NCI-H1105 treated with DMSO at 0.1 percent for 48 hours (cell line): ENCODE results near the gene TEDDM1.

Experiments used
- DNase-seq: peaks from one replicate; lab custom pipeline; 2025; lab: John Stamatoyannopoulos, UW

TEDDM1 gene

DNA sequence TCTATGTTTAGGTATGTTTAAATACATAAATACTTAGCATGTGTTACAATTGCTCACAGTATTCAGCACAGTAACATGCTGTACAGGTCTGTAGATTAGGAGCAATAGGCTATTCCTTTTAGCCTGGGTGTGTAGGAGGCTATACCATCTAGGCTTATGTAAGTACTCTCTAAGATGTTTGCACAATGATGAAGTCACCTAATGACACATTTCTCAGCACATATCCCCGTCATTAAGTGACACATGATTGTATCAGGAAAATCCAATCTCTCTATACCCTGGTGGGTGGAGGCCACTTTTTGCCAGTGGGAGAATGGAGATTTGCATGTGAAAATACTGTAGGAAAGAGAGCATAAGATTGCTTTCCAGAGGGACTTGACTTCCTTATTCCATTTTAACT is 5.5 kb upstream of the TEDDM1 start:
- no peak for DNase-seq

GRCh38 chr1:182405578-182405977 is 5.1 kb upstream of the TEDDM1 start:
- DNase-seq, result no peak

- no peak for DNase-seq
Observed at GRCh38 chr1:182404781-182405180, 4.3 kb upstream of the TEDDM1 start.

GRCh38 chr1:182397653-182398393 is 2.6 kb downstream of the TEDDM1 start:
- DNase-seq, result no peak

DNA sequence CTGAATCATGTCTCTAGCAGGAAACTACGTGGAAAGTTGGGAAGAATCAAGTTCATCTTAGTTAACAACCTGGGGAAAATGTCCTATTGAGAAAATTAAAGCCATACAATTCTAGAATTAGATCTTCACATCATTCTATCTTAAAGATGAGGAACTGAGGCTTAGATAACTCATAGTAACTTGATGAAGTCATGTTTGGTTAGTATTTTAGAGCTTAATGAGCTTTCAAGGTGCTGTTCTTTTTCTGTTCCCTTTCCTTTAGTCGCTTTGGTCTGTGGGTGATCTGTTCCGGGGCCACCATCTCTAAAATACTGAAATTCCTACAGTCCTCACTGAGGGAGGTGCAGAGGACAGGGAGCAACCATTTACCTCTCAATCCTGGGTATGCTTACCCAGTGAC is 4.6 kb downstream of the TEDDM1 start:
- DNase-seq, result no peak

- DNase-seq, result no peak
Observed at GRCh38 chr1:182394055-182394775, 6.3 kb downstream of the TEDDM1 start.

DNA sequence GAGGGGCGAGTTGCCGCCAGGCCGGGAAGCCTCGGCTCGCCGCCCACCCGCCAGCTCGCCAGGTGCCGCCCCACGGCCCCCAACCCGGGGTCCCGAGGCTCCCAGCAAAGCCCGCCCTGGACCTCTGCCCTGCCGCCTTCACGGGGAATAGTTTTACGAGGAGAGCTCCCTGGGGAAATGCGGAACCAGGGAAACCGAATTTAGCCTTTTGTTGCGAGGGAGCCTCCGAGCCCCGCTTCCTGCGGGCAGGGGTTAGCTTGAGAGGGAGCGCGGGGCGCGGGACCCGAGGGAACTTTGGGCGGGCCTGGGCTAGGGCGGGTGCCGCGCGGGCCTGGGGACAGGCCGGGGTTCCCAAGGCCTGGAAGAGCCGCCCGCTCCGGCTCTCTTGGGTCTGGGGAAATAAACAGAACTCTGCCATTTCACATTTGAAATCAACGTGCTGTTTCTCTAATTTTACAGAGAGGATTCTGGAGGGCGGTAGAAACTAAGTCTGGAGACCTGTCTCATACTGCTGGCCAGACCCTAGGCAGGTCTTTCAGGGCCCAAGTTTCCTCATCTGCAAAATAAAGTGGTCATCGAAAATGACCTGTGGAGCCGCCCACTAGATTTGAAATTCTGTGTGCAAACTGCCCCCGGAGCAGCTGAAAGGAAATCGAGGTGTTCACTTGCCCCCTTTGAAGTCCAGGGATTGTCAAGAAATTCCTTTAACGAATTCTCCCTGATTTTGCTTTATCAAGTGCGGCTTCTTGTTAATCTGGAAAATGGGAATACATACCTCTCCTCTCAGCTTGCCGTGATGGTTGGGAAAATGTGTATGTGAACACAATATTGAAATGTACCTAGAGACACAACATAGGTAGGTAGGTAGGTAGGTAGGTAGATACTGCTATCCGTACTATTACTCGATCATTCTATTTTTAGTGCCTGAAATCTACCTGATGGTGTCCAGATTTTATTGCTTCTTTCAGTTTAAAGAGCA is 8.1 kb downstream of the TEDDM1 start:
- DNase-seq, result peak; percentile 77

GRCh38 chr1:182391362-182392049 is 9.0 kb downstream of the TEDDM1 start, which contains the start of gene GLUL:
TSS of gene GLUL (minus strand) at chr1:182391790. CDS start at chr1:182388737, 3,053 bp downstream.
- peak; percentile 95 for DNase-seq

- no peak for DNase-seq
Observed at GRCh38 chr1:182391028-182391361, 9.5 kb downstream of the TEDDM1 start.

DNA sequence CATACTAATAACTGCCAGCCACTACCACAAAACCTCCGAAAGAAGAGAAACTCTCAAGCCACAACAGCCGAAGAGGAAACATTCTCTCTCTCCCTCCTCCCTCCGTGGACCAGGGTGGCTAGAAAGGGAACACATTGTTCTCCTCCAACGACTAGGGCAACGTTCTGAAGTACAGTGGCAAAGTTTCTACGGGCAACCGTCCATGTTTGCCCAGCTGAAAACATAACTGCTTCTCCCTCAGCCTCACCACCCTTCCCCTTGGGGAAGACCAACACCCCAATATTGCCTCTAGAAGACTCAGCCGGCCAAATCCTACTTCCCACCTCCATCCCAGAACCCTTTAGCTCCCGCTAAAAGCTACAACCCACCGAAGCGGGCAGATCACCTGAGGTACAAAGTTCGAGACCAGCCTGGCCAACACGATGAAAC is 10.8 kb downstream of the TEDDM1 start:
- DNase-seq, result peak; percentile 7

- no peak for DNase-seq
Observed at GRCh38 chr1:182388392-182389134, 11.9 kb downstream of the TEDDM1 start.

DNA sequence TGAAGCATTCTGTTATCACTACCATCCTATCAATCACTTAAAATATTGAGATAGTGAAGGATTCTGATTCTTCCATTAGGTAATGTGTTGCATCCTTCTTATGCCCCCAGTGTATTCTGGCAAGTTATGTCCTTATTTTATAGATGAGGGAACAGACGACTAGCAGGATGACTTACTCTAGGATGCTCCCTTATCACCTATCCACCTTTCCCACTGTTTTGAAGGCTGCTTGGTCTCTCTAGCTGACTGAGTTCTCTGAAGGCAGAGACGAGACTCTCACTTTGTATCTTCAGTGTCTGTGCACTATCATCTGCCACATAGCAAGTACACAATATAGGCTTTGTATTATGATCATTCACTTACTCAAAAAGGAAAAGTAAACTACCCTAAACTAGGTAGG is 12.9 kb downstream of the TEDDM1 start:
- no peak for DNase-seq

GRCh38 chr1:182386980-182387379 is 13.5 kb downstream of the TEDDM1 start:
- DNase-seq, result no peak

DNA sequence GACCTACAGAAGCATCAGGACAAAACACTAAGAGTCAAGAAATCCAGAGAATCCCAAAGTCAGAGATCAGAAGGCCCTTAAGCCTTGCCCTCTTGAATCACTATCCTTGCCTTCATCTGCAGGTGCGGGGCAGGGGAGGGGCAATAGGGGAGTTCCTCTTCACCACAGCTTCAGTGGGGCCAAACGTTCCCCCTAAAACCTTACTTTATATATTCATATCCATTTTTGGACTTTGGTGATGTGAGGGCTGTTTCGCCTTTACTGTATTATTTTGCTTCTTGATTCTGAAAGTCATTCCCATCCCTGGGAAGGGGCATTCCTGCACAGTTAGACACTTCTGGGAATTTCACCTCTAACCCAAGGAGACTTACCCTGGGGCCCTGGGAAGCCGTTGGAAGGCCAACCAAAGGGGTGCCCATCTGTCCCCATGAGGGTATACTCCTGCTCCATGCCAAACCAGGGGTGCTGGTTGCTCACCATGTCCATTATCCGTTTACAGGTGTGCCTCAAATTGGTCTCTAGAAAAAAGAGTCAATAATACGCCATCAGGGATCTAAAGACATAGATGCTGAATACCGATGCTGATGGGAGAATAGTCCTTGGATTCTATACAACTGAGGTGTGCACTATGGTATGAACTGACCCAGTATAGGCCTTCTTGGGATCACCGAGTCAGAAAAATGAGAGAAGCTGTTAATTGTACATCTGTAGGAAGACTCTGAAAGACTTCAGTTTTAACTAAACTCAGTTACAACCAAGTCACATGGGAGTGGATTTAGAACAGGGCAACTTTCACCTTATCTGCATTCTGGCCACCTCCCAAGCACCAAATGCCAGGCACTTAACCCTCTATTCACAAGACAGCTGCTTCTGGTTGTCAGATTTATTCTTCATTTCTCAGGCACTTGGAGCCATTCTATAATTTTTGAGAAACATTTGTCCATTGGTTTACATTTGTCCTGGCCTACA is 14.3 kb downstream of the TEDDM1 start:
- no peak for DNase-seq

- no peak for DNase-seq
Observed at GRCh38 chr1:182384387-182384960, 16.0 kb downstream of the TEDDM1 start.

- no peak for DNase-seq
Observed at GRCh38 chr1:182383934-182384333, 16.5 kb downstream of the TEDDM1 start.

DNA sequence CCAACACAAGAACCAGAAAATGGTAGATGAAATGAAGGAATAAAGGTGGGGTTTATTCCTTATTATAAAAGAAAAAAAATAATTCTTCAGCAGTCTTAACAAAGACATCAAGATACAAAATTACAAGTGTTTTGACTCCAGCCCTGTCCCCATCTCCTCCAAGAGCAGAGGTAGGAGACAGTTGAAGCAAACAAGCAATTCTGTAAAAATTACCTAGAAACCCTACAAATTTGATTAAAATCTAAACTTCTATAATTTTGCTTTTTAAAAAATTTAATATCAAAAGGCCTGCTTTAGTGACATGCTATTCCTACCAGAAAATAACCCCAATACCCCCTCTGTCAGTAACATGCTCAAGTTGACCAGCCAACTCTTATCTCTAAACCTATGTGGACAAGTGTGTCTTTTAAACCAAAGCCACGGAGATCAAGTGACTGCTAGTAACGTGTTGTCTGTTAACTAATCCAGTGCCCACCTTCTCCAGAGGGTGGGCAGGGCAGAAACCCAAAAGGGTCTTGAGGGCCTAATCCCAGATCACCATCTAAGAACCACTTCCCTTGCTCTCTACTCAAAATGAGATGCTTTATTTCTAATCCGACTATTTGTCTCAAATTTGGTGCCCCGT is 17.3 kb downstream of the TEDDM1 start:
- DNase-seq, result no peak

DNA sequence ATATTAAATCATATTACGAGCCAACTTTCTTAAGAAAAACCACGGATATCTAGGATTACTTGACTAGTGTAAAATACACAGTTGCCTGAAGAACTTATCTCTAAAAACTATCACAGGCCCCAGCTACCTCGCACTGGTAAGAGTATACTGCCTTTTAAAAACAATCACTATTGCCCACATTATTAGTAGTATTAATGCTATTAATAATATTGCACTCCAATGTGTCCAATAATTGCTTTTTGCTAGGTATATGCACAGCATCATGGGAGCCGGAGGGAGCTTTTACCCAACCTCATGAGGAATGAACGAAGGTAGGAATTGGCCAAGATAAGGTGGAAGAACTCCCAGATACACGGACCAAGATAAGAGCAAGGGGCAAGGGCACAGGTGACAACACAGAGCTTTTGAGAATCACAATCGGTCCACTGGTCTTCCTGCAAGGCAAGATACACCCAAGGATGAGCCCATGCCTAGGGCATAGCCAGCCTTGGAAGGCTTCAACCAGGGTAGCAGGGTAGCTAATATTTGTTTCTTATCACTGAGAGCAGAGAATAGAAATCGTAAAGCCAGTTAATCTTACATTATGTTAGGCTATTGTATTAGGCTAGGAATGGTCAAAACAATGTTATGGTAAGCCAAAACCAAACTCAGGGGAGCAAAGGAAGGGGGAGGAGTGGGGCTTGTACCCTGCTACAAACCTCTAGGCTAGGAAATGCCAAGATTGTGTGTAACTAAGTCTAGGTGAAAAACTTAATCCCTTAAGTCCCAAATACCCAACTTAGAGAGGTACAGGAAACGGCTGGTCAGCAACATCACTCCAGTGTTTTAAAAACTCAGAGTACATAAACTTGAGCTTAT is 18.3 kb downstream of the TEDDM1 start:
- DNase-seq, result no peak
